GM19324 (cell line): ENCODE results near the gene PRSS57.
"Not testable (repeated sequence)": the region's sequence is repeated elsewhere in the genome, so short reads cannot be mapped to it uniquely, and the experiment has no call there.

Experiments
- ATAC-seq: cut with Tn5 transposase; IDR thresholded peaks from one replicate; pipeline ENCODE4 v1.9.1; 2021; ENCODE audit warnings: mild to moderate bottlenecking, moderate library complexity; ENCODE audit not compliant: unreplicated experiment, low FRiP score

The PRSS57 gene

DNA sequence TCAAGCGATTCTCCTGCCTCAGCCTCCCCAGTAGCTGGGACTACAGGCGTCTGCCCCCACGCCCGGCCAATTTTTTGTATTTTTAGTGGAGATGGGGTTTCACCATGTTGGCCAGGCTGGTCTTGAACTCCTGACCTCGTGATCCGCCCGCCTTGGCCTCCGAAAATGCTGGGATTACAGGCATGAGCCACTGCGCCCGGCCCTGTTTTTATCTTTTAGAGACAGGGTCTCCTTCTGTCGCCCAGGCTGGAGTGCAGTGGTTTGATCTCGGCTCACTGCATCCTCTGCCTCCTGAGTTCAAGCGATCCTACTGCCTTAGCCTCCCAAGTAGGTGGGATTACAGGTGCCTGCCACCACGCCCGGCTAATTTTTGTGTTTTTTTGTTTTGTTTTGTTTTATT, 3.3 kb upstream of the PRSS57 start:
- not testable (repeated sequence) for ATAC-seq

DNA sequence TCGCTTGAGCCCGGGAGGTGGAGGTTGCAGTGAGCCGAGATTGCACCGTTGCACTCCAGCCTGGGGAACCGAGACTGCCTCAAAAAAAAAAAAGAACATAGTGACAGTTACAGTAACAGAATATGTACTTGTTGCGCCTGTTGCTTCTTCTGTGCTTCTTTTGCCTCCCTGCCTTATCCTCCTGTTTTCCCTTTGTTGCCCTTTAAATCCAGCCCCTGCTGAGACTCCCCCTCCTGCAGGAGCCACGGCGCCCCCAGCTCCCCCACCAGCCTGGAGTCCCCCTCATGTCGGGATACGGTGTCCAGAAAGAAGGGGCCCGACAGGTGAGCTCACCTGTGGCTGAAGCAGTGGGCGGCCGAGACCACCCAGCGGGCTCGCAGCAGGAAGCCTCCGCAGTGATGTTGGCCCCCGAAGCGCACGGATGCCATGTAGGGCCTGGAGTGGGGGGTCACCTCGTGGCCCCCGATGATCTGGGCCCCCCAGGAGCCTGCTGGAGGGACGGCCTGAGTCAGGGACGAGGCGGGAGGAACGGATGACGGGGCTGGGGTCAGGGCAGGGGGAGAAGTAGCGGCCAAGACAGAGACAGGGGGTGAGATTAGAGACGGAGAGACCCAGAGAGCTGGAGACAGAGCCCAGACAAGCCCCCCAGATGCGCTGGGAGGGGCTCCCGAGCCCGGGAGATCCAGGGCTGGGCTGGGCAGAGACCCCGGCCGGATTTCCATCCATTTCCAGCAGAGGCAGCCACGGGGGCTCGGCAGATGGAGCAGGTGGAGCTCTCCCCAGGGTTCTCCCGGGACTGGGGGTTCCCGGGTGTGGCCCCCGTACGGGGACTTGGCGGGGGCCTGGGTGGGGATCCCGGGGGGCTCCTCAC, 536 bp downstream of the PRSS57 start:
- no peak for ATAC-seq

DNA sequence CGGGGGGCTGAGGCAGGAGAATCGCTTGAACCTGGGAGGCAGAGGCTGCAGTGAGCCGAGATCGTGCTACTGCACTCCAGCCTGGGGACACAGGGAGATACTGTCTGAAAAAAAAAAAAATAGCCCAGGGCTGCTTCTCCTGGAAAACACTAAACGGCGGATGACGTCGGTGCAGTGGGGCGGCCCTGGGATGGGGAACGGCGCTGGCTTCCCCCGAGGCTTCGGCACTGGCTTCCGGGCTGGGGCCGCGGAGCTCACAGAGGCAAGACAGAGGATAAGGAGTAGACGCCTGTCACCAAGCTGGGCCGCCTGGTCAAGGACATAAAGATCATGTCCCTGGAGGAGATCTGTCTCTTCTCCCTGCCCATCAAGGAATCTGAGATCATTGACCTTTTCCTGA, 5.0 kb downstream of the PRSS57 start:
- no peak for ATAC-seq

DNA sequence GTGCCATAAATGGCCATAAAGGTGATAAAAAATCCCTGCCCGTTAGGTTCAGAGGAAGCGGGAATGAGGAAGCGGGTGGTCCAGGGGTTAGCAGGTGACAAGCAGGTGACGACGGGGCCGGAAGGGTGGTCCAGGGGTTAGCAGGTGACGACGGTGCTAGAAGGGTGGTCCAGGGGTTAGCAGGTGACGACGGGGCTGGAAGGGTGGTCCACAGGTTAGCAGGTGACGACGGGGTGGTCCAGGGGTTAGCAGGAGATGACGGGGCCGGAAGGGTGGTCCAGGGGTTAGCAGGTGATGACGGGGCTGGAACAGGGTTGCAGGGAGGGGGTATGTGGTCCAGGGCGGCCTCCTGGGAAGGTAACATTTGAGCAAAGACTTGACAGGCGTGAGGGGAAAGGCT, 6.3 kb downstream of the PRSS57 start:
- no peak for ATAC-seq

DNA sequence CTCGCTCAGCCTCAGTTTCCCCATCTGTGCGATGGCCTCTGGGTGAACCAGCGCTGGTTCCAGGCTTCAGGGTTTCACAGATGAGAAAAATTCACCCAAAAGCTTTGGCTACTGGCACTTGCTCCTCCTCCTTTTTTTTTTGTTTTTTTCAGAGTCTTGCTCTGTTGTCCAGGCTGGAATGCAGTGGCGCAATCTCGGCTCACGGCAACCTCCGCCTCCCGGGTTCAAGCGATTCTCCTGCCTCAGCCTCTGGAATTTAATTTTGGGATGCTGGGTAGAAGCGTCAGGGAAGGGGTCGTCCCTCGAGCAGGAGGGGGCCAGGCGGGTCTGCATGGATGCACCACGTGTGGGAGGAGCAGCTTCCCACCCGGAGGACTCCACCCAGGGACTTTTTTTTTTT, 7.0 kb downstream of the PRSS57 start:
- ATAC-seq, result no peak

DNA sequence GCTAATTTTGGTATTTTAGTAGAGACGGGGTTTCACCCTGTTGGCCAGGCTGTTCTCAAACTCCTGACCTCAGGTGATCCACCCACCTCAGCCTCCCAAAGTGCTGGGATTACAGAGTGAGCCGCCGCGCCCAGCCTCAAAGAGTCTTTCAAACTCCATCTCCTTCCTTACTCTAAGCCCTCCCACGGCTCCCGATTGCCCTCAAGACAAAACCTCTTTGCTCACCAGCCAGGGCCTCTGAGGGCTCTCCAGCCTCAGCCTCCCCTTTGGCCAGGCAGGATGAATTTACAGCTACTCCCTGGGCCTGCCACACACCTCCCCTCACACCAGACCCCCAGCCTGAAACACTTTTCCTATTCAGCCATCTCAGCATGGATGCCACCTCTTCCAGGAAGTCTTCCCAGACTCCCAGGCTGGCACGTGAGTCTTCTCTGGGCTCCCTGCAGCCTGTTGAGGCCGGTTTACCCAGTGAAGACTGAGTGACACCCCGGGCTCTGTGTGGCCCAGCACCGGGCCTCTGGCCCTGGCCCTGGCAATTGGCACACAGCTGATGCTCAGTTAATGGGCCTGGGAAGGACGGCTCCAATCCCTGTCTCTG, 7.6 kb downstream of the PRSS57 start:
- ATAC-seq, result no peak

DNA sequence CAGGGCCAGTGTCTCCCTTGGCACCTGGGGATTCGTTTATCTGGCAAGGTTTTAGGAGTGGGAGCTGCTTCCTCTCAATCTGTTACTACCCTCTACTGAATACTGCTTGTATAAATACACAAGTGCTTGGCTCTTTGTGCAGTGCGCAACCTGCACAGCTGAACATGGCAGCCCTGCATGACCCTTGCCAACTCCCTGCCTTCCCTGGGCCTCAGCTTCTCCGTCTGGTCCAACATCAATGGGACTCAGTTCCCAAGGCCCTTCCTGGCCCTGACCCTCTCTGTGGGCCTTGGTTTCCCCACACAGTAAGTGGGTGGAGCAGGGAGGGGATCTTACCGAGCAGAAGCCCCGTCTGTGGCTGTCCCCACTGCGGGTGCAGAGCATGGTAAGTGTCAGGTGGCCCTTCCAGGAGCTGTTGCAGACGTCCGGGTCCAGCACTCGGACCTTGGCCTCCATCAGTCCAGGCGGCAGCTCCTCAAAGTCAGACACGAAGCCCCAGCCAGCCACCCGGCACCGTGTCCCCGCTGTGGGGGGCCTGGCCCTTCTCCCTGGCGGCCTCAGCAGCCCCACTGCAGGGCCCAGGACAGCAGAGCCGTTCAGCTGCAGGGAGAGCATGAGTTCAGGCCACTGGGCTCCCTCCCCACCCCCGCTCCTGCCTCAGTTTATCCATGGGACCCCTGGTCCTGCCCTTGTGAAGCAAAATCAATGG, 8.5 kb downstream of the PRSS57 start:
- no peak for ATAC-seq

DNA sequence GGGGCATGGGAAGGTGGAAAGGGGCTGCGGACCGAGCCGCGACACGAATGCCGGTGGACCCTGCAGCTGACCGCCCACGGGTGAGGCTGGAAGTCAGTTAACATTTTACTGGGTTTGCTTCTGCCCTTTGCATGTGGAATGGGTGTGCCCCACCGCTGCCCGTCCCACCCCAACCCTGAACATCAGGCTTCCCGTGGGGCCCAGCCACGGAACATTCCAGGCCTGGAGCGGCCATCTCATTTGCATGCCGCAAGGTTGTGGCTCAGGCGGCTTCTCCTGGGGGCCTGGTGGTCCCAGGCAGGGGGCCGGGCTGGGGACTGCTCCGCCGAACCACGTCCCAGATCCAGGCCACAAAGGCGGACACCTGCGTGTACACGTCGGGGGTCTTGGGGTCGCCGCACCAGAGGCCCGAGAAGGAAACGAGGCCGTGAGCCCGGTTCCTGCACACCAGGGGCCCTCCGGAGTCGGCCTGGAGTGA, 9.8 kb downstream of the PRSS57 start:
- no peak for ATAC-seq

DNA sequence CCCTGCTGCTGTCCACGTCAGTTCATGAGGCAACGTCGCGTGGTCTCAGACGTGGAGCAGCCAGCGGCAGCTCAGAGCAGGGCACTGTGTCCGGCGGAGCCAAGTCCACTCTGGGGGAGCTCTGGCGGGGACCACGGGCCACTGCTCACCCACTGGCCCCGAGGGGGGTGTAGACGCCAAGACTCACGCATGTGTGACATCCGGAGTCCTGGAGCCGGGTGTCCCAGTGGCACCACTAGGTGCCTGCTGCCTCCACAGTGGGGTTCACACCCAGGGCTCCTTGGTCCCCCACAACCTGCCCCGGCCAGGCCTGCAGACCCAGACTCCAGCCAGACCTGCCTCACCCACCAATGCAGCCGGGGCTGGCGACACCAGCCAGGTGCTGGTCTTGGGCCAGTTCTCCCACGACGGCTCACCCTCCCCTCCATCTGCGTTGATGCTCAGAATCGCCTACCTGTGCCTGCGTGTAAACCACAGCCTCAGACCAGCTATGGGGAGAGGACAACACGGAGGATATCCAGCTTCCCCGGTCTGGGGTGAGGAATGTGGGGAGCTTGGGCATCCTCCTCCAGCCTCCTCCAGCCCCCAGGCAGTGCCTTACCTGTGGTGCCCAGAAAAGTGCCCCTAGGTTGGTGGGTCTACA, 12.5 kb downstream of the PRSS57 start:
- no peak for ATAC-seq

DNA sequence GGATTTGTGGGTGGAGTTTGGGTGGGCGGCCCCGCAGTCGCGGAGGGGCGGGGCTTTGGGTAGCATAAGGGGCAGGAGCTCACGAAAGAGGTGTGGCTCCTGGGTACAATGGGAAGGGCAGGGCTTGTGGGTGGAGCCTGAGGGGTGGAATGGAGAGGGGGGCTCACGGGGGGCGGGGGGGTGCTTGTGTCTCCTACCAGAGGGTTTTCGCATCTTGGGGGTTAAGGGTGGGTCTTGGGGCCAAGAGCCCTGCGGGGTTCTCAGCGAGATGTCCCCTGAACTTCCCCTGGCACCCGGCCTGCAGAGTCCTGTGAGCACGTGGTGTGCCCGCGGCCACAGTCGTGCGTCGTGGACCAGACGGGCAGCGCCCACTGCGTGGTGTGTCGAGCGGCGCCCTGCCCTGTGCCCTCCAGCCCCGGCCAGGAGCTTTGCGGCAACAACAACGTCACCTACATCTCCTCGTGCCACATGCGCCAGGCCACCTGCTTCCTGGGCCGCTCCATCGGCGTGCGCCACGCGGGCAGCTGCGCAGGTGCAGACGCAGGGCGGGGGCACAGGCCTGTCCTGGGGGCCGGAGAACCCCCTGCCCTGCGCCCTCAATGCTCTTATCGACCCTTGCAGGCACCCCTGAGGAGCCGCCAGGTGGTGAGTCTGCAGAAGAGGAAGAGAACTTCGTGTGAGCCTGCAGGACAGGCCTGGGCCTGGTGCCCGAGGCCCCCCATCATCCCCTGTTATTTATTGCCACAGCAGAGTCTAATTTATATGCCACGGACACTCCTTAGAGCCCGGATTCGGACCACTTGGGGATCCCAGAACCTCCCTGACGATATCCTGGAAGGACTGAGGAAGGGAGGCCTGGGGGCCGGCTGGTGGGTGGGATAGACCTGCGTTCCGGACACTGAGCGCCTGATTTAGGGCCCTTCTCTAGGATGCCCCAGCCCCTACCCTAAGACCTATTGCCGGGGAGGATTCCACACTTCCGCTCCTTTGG, 13.9 kb downstream of the PRSS57 start:
- no peak for ATAC-seq

DNA sequence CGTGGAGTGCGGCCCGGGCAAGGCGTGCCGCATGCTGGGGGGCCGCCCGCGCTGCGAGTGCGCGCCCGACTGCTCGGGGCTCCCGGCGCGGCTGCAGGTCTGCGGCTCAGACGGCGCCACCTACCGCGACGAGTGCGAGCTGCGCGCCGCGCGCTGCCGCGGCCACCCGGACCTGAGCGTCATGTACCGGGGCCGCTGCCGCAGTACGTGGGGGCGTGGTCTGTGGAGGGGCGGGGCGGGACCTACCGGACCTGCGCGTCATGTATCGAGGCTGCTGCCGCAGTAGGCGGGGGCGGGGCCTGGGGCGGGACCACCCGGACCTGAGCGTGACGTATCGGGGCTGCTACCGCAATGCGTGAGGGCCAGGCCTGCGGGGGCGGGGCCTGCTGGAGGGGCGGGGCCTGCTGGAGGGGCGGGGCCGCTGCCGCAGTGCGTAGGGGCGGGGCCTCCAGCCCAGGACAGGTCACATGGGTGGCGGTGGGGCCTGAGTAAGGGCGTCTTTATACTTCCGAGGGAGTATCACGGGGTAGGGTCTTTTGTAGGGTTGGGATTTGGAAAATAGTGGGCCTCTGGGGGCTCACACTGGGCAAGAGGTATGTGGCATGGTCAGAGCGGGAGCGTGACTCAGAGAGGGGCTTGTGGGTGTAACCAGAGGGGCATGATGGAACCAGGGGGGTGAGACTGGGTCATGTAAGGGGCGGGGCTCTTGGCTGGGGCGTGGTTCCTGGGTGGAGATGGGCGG, 14.8 kb downstream of the PRSS57 start:
- peak; percentile 75 for ATAC-seq

DNA sequence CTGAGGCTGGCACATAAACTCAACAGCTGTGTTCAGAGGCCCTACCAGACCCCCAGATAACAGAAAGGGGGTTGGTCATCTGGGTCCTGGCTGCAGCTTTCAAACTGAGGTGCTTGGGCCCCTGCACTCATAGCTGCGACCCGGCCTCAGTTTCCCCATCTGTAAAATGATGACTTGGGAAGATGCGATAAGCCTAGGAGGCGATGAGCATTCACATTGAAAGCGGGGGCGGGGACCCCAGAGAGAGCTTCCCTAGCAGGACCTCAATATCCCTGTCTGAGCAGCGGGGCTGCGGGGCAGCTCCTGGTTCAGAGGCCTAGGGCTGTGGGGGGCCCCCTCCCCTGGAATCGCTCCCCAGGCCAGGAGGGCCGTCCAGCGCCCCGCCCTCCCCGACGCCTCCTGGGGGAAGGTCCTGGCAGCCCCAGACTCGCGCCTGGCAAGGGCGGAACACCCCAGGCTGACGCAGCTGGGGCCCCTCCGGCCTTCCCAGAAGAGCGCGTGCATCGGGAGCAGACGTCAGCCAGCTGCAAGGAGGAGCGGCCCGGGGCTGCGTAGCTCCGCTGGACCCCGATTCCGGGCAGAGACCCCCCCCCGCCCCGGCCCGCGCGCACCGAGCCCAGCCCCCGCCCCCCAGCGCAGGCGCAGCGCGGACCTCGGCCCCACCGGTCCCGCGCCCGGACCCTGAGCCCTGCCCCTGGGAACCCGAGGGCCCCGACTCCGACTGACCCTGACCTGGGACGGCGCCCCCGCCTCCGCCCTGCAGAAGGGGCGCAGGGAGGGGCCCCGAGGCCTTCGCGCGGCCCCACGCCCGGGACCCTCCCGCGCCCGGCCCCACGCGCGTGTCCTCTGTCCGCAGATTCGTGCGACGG, 15.6 kb downstream of the PRSS57 start:
- peak; percentile 22 for ATAC-seq

DNA sequence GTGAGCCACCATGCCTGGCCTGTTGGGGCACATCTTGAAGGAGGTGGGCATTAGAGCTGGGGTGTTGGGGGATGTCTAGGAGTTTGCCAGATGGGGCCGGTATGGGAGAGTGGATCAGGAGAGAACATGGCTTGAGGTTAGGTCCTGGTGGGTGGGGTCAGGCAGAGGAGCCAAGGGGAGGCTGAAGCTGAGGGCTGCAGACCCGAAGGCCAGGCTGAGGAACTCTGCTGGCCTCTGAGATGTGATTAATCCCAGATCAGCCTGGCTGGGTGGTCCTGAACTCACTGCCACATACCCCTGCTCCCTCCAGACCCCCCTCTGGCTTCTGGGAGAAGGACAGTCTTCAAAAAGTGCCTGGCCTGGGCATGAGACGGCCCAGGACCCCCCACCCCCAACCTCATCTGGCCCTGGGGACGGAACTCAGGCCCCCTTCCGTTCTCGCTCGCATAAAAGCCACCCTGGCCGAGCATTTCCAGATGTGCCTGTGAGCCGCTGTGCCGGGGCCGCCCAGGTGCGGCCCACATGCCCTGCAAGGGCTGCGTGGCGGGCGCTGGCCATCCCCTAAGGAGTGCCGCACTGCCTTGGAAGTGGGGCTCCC, 16.4 kb downstream of the PRSS57 start:
- no peak for ATAC-seq

DNA sequence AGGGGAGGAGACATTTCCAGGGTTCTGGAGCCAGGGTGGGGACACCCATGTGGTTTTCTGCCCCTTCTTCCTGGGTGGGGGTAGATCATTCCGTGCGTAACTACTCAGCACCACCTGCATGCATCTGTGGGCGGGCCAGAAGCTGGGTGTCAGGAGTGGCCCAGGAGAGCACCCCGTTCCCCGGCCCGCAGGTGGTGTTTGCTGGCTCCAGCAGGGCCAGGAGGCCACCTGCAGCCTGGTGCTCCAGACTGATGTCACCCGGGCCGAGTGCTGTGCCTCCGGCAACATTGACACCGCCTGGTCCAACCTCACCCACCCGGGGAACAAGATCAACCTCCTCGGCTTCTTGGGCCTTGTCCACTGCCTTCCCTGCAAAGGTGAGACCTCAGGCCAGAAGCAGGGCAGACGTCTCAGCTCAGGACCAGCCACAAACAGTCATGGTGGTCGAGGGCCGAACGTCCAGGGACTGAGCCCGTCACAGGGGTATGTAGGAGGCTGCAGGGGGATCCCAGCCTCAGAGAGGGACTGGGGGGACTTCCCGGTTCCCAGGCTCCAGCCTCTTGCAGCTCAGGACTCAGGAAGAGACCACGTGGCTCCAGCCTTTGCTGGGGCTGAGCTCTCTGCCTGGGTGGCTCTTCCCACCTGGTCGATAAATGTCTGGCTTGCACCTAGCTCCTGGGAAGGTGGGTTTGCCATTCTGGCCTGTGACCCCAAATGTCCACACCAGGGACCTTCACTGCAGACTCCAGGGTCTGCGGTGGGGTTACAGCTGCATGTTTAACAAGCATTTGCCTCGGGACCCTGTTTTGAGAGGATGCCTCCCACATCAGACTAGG, 17.4 kb downstream of the PRSS57 start:
- ATAC-seq, result no peak

DNA sequence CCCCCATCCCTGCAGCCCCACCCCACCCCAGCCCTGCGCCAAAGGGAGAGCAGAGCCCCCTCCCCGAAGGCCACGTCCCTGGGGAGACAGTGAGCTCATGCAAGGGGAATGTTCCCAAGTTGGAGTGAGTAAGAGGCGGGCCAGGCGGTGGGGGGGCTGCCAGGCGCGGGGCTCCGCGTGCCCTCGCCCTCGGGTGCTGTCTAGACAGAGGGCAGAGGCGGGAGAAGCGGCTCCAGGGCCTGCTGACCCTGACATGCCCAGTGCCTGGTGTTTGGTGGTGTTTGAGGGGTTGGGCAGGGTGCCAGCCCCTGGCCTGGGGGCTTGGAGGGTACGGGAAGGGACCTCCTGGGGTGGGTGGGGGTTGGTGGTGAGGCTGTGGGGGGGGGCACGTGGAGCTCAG, 18.1 kb downstream of the PRSS57 start:
- no peak for ATAC-seq

DNA sequence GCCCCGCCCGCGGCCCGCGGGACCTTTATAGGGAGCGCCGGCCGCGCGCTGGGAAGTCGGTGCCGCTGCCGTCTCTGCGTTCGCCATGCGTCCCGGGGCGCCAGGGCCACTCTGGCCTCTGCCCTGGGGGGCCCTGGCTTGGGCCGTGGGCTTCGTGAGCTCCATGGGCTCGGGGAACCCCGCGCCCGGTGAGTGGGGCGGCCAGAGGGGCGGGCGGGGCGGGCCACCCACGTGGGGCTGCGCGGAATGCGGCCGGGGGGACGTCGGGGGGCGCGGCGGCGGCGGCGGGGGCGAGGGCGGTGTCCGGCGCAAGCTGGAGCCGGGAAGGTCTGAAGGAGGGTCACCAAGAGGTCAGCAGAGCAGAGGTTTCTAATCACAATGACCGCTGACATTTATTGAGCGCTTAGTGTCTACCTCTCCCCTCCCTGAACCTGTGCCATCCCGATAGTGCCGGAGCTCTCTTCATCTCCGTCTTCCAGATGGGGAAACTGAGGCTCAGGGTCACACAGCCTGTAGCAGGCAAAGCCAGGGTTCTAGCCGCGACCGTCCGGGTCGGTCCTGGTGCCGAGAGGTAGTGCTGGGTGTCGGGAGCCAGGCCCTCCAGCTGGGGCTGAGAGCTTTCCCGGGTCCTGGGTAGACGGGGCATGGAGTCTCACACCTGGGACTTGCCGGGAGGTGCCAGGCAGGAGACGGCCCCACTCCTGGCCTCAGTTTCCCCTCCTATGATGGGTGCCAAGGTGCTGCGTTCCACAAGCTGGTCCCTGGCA, 18.7 kb downstream of the PRSS57 start, which contains the start of gene FSTL3:
Gene FSTL3 (plus strand): TSS at position 54 of the 767 bp plus-strand sequence. CDS start 32 bp downstream, at position 86.
- no peak for ATAC-seq
